ENCODE results near the gene GABBR1.

GABBR1 gene

DNA sequence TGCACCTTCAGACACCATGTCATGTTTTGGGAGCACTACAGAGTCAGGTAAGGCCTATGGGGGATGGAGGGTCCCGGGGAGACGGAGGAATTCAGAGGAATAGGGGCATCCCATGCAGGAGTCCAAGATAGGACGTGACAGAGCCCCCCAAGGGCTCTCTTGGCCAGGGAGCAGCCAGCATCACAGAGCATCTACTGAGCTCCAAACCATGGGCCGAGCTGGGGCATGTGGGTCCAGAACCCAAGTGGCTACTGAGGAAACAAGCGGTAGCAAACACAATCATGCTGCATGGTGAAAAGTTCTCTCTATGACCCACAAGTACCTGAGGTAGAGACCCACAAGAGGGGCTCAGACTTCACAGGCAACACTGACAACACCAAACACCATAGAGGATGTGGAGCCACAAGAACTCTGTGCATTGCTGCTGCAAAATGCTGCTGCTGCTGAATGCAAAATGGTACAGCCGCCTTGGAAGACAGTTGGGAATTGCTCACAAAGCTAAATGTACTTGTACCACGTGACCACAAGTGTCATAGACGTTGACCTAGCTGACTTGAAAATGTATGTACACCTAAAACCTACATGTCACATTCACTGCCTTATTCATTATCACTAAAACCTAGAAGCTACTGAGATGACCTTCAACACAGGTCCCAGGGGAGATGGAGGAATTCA is 111.8 kb downstream of the GABBR1 start:
- H3K79me1 ChIP-seq (ENCODE audit: low read length) = no peaks in the 10 kb centered on the region
- H4K8ac ChIP-seq (ENCODE audit: low read depth, low read length) = no peak overlapping the region
- no peak overlapping the region for H2BK120ac ChIP-seq (ENCODE audit: low read depth, low read length)
- no peaks in the 10 kb centered on the region for H3K36me3 ChIP-seq (ENCODE audit: control insufficient read depth, insufficient read depth, low read length)
- no peak overlapping the region for H3K9ac ChIP-seq (ENCODE audit: low read length)
- H3K23ac ChIP-seq (ENCODE audit: low read length) = no peak overlapping the region
- no peak overlapping the region for H4K5ac ChIP-seq (ENCODE audit: low read length)
- H3K56ac ChIP-seq (ENCODE audit: low read length) = no peak overlapping the region
- no peak for DNase-seq
- H3K18ac ChIP-seq (ENCODE audit: low read length) = no peak overlapping the region
- no CpG with 5 or more reads among the region's 8 CpGs for WGBS (ENCODE audit: extremely low coverage, insufficient coverage, low lambda C conversion rate)
- H3K27ac ChIP-seq (ENCODE audit: low read depth, low read length) = no peak overlapping the region
- no peak overlapping the region for H2BK5ac ChIP-seq (ENCODE audit: low read length)
- no peaks in the 10 kb centered on the region for H3K79me2 ChIP-seq (ENCODE audit: control insufficient read depth, insufficient read depth, low read length)
- H2BK15ac ChIP-seq (replicated peaks; ENCODE audit: low read depth) = no peak overlapping the region
- no peak overlapping the region for H3K4me3 ChIP-seq (ENCODE audit: low read length)
- H3K4me2 ChIP-seq (ENCODE audit: low read length) = no peak overlapping the region
- H3K4ac ChIP-seq (ENCODE audit: low read depth, low read length) = no peak overlapping the region
- no peaks in the 10 kb centered on the region for H3K4me1 ChIP-seq (ENCODE audit: control insufficient read depth, low read depth, low read length)
- no peak overlapping the region for H2AK5ac ChIP-seq (ENCODE audit: low read length)
- no peaks in the 10 kb centered on the region for H3K27me3 ChIP-seq (ENCODE audit: insufficient read depth, low read length, poor library complexity)

- Histone ChIP-seq H3K56ac (ENCODE audit: low read length) (no peak overlapping the region), H2BK5ac (ENCODE audit: low read length) (no peak overlapping the region), H4K5ac (ENCODE audit: low read length) (no peak overlapping the region), H2BK120ac (ENCODE audit: low read depth, low read length) (no peak overlapping the region), H3K4ac (ENCODE audit: low read depth, low read length) (no peak overlapping the region), H3K27me3 (ENCODE audit: insufficient read depth, low read length, poor library complexity) (no peaks in the 10 kb centered on the region), H3K9ac (ENCODE audit: low read length) (no peak overlapping the region), H3K18ac (ENCODE audit: low read length) (no peak overlapping the region), H3K4me1 (ENCODE audit: control insufficient read depth, low read depth, low read length) (no peaks in the 10 kb centered on the region), H3K4me3 (ENCODE audit: low read length) (no peak overlapping the region), H3K36me3 (ENCODE audit: control insufficient read depth, insufficient read depth, low read length) (no peaks in the 10 kb centered on the region), H3K79me1 (ENCODE audit: low read length) (no peaks in the 10 kb centered on the region), H3K79me2 (ENCODE audit: control insufficient read depth, insufficient read depth, low read length) (no peaks in the 10 kb centered on the region), H2BK15ac (replicated peaks; ENCODE audit: low read depth) (no peak overlapping the region), H3K23ac (ENCODE audit: low read length) (no peak overlapping the region), H3K27ac (ENCODE audit: low read depth, low read length) (no peak overlapping the region), H2AK5ac (ENCODE audit: low read length) (no peak overlapping the region), H3K4me2 (ENCODE audit: low read length) (no peak overlapping the region), H4K8ac (ENCODE audit: low read depth, low read length) (no peak overlapping the region)
- no CpG with 5 or more reads among the region's 4 CpGs for WGBS (ENCODE audit: extremely low coverage, insufficient coverage, low lambda C conversion rate)
- DNase-seq = no peak
Observed at GRCh38 chr6:29520232-29520631, 112.8 kb downstream of the GABBR1 start.

GRCh38 chr6:29519291-29520010 is 113.5 kb downstream of the GABBR1 start:
- DNase-seq = no peak
- Histone ChIP-seq H3K79me2 (ENCODE audit: control insufficient read depth, insufficient read depth, low read length) (no peaks in the 10 kb centered on the region), H3K27ac (ENCODE audit: low read depth, low read length) (no peak overlapping the region), H3K56ac (ENCODE audit: low read length) (no peak overlapping the region), H3K4me2 (ENCODE audit: low read length) (no peak overlapping the region), H3K23ac (ENCODE audit: low read length) (no peak overlapping the region), H4K8ac (ENCODE audit: low read depth, low read length) (no peak overlapping the region), H3K36me3 (ENCODE audit: control insufficient read depth, insufficient read depth, low read length) (no peaks in the 10 kb centered on the region), H3K4me3 (ENCODE audit: low read length) (no peak overlapping the region), H4K5ac (ENCODE audit: low read length) (no peak overlapping the region), H2BK5ac (ENCODE audit: low read length) (no peak overlapping the region), H2AK5ac (ENCODE audit: low read length) (no peak overlapping the region), H3K9ac (ENCODE audit: low read length) (no peak overlapping the region), H3K4ac (ENCODE audit: low read depth, low read length) (no peak overlapping the region), H3K79me1 (ENCODE audit: low read length) (no peaks in the 10 kb centered on the region), H3K18ac (ENCODE audit: low read length) (no peak overlapping the region), H2BK120ac (ENCODE audit: low read depth, low read length) (no peak overlapping the region), H3K4me1 (ENCODE audit: control insufficient read depth, low read depth, low read length) (no peaks in the 10 kb centered on the region), H3K27me3 (ENCODE audit: insufficient read depth, low read length, poor library complexity) (no peaks in the 10 kb centered on the region), H2BK15ac (replicated peaks; ENCODE audit: low read depth) (no peak overlapping the region)
- WGBS (ENCODE audit: extremely low coverage, insufficient coverage, low lambda C conversion rate) = no CpG with 5 or more reads among the region's 6 CpGs

GRCh38 chr6:29517728-29518440 is 115.1 kb downstream of the GABBR1 start:
- Histone ChIP-seq H4K8ac (ENCODE audit: low read depth, low read length) (no peak overlapping the region), H3K18ac (ENCODE audit: low read length) (no peak overlapping the region), H3K9ac (ENCODE audit: low read length) (no peak overlapping the region), H3K4ac (ENCODE audit: low read depth, low read length) (no peak overlapping the region), H3K23ac (ENCODE audit: low read length) (no peak overlapping the region), H3K27me3 (ENCODE audit: insufficient read depth, low read length, poor library complexity) (no peaks in the 10 kb centered on the region), H3K4me2 (ENCODE audit: low read length) (no peak overlapping the region), H3K79me2 (ENCODE audit: control insufficient read depth, insufficient read depth, low read length) (no peaks in the 10 kb centered on the region), H3K36me3 (ENCODE audit: control insufficient read depth, insufficient read depth, low read length) (no peaks in the 10 kb centered on the region), H3K4me1 (ENCODE audit: control insufficient read depth, low read depth, low read length) (no peaks in the 10 kb centered on the region), H2AK5ac (ENCODE audit: low read length) (no peak overlapping the region), H2BK120ac (ENCODE audit: low read depth, low read length) (no peak overlapping the region), H2BK15ac (replicated peaks; ENCODE audit: low read depth) (no peak overlapping the region), H3K27ac (ENCODE audit: low read depth, low read length) (no peak overlapping the region), H2BK5ac (ENCODE audit: low read length) (no peak overlapping the region), H4K5ac (ENCODE audit: low read length) (no peak overlapping the region), H3K56ac (ENCODE audit: low read length) (no peak overlapping the region), H3K79me1 (ENCODE audit: low read length) (no peaks in the 10 kb centered on the region), H3K4me3 (ENCODE audit: low read length) (no peak overlapping the region)
- no CpG with 5 or more reads among the region's 7 CpGs for whole genome bisulfite sequencing (ENCODE audit: extremely low coverage, insufficient coverage, low lambda C conversion rate)
- no peak for DNase-seq

GRCh38 chr6:29517245-29517644 is 115.7 kb downstream of the GABBR1 start:
- H2AK5ac ChIP-seq (ENCODE audit: low read length) = no peak overlapping the region
- H3K4me3 ChIP-seq (ENCODE audit: low read length) = no peak overlapping the region
- H3K36me3 ChIP-seq (ENCODE audit: control insufficient read depth, insufficient read depth, low read length) = no peaks in the 10 kb centered on the region
- H3K79me2 ChIP-seq (ENCODE audit: control insufficient read depth, insufficient read depth, low read length) = no peaks in the 10 kb centered on the region
- no peak overlapping the region for H3K4me2 ChIP-seq (ENCODE audit: low read length)
- no peaks in the 10 kb centered on the region for H3K79me1 ChIP-seq (ENCODE audit: low read length)
- DNase-seq = peak; percentile 10
- H3K56ac ChIP-seq (ENCODE audit: low read length) = no peak overlapping the region
- no peak overlapping the region for H3K27ac ChIP-seq (ENCODE audit: low read depth, low read length)
- H2BK5ac ChIP-seq (ENCODE audit: low read length) = no peak overlapping the region
- no peaks in the 10 kb centered on the region for H3K4me1 ChIP-seq (ENCODE audit: control insufficient read depth, low read depth, low read length)
- H2BK15ac ChIP-seq (replicated peaks; ENCODE audit: low read depth) = no peak overlapping the region
- H4K8ac ChIP-seq (ENCODE audit: low read depth, low read length) = no peak overlapping the region
- H3K18ac ChIP-seq (ENCODE audit: low read length) = no peak overlapping the region
- H3K23ac ChIP-seq (ENCODE audit: low read length) = no peak overlapping the region
- no peaks in the 10 kb centered on the region for H3K27me3 ChIP-seq (ENCODE audit: insufficient read depth, low read length, poor library complexity)
- no peak overlapping the region for H3K4ac ChIP-seq (ENCODE audit: low read depth, low read length)
- H4K5ac ChIP-seq (ENCODE audit: low read length) = no peak overlapping the region
- H2BK120ac ChIP-seq (ENCODE audit: low read depth, low read length) = no peak overlapping the region
- no peak overlapping the region for H3K9ac ChIP-seq (ENCODE audit: low read length)
- WGBS (ENCODE audit: extremely low coverage, insufficient coverage, low lambda C conversion rate) = no CpG with 5 or more reads among the region's 1 CpG
